ENCODE data around the gene WDR90.

Gene WDR90

GRCh38 chr16:637081-638018 is 11.8 kb upstream of the WDR90 start:
- DNase-seq (ENCODE audit: low read depth in 1 of 2, low spot score in 1 of 2): peak in 1 of 2 donors; percentile 88

GRCh38 chr16:638034-638543 is 11.1 kb upstream of the WDR90 start:
- no peak for DNase-seq (ENCODE audit: low read depth in 1 of 2, low spot score in 1 of 2)

- no peak for DNase-seq (ENCODE audit: low read depth in 1 of 2, low spot score in 1 of 2)
Measured at GRCh38 chr16:638836-639235, 10.3 kb upstream of the WDR90 start.

- no peak for DNase-seq (ENCODE audit: low read depth in 1 of 2, low spot score in 1 of 2)
Measured at GRCh38 chr16:640614-641013, 8.6 kb upstream of the WDR90 start.

GRCh38 chr16:641326-642188 is 7.6 kb upstream of the WDR90 start, which contains the start of gene MCRIP2:
Gene MCRIP2, plus strand, starts transcription at chr16:641828. Its CDS starts 164 bp downstream, at chr16:641992.
- peak; percentile 52 to 58 for DNase-seq (ENCODE audit: low read depth in 1 of 2, low spot score in 1 of 2)

GRCh38 chr16:642189-643049 is 6.7 kb upstream of the WDR90 start:
- no peak for DNase-seq (ENCODE audit: low read depth in 1 of 2, low spot score in 1 of 2)

GRCh38 chr16:643050-643368 is 6.2 kb upstream of the WDR90 start:
- no peak for DNase-seq (ENCODE audit: low read depth in 1 of 2, low spot score in 1 of 2)

- no peak for DNase-seq (ENCODE audit: low read depth in 1 of 2, low spot score in 1 of 2)
Measured at GRCh38 chr16:644556-644955, 4.6 kb upstream of the WDR90 start.

GRCh38 chr16:645852-646678 is 3.1 kb upstream of the WDR90 start:
- DNase-seq (ENCODE audit: low read depth in 1 of 2, low spot score in 1 of 2): no peak

GRCh38 chr16:646679-647172 is 2.4 kb upstream of the WDR90 start:
- DNase-seq (ENCODE audit: low read depth in 1 of 2, low spot score in 1 of 2): no peak

GRCh38 chr16:647173-647902 is 1.8 kb upstream of the WDR90 start:
- DNase-seq (ENCODE audit: low read depth in 1 of 2, low spot score in 1 of 2): no peak

- DNase-seq (ENCODE audit: low read depth in 1 of 2, low spot score in 1 of 2): no peak
Measured at GRCh38 chr16:648071-648780, 939 bp upstream of the WDR90 start.

GRCh38 chr16:649631-650030 is 466 bp downstream of the WDR90 start:
- no peak for DNase-seq (ENCODE audit: low read depth in 1 of 2, low spot score in 1 of 2)

GRCh38 chr16:651844-652243 is 2.7 kb downstream of the WDR90 start:
- no peak for DNase-seq (ENCODE audit: low read depth in 1 of 2, low spot score in 1 of 2)

- no peak for DNase-seq (ENCODE audit: low read depth in 1 of 2, low spot score in 1 of 2)
Measured at GRCh38 chr16:652454-653305, 3.5 kb downstream of the WDR90 start.

GRCh38 chr16:654034-654433 is 4.9 kb downstream of the WDR90 start:
- DNase-seq (ENCODE audit: low read depth in 1 of 2, low spot score in 1 of 2): no peak

GRCh38 chr16:657487-657886 is 8.3 kb downstream of the WDR90 start:
- DNase-seq (ENCODE audit: low read depth in 1 of 2, low spot score in 1 of 2): no peak
